Mucosa of descending colon (tissue), 3 donors: Measurements from ENCODE around the gene MTHFD1L. TPM values are rescaled to one million over a fixed set of nuclear protein-coding genes. Genes with fewer than 3 reads are reported as not detected.
"Not testable (repeated sequence)": the region's sequence is repeated elsewhere in the genome, so short reads cannot be mapped to it uniquely, and the experiment has no call there.

Experiments
- ATAC-seq: fragments of 200-7000 bp; cut with Tn5 transposase; one replicate; pipeline ENCODE4 v1.9.1; 2020; ENCODE audit warnings: mild to moderate bottlenecking, moderate library complexity
- DNase-seq, 3 donors: peaks; one replicate each; pipeline ENCODE4 v3.0.0-alpha.2; 2020
- H3K36me3 ChIP-seq: fragments of 200-600 bp; one replicate; pipeline ENCODE4 v1.8.0; 2021; ENCODE audit warnings: low read depth, mild to moderate bottlenecking
- H3K4me1 ChIP-seq: fragments of 200-600 bp; one replicate; pipeline ENCODE4 v1.8.0; 2021; ENCODE audit warnings: low read depth, mild to moderate bottlenecking
- H3K4me3 ChIP-seq: fragments of 200-600 bp; one replicate; pipeline ENCODE4 v1.8.0; 2021; ENCODE audit warnings: mild to moderate bottlenecking
- H3K9me3 ChIP-seq: fragments of 200-600 bp; one replicate; pipeline ENCODE4 v1.8.0; 2021; ENCODE audit warnings: mild to moderate bottlenecking
- intact Hi-C, 2 donors: fragments of 100-400 bp; cut with DNase I in 1 of 2; cut with micrococcal nuclease in 1 of 2; formaldehyde crosslinking; loops; one replicate each; pipeline versions ENCODE4 v1.11.0 to v1.11.1; 2022; cut with DNase I, micrococcal nuclease
- total RNA-seq, 3 donors: library from RNA; stranded (reverse); fragmentation: NEBNext Ultra II Directional in 2 of 3; extraction: Animal tissue kit (Norgen Biotek cat#: 25700) in 2 of 3; gene quantifications; one replicate each; pipeline versions ENCODE4 v1.2.1 to v1.2.4, GENCODE V29; 2021 to 2023
- TF ChIP-seq, protein P1 (sequence below): fragments of 200-600 bp; IDR thresholded peaks from one replicate; pipeline ENCODE4 v1.8.0; 2022; ENCODE audit warnings: antibody characterized with exemption, mild to moderate bottlenecking
- donor health status: DM: no; HTN: no; CAD: no; lungs with moderate emphysema.
- donor health status: DM: no; HTN: no; CAD: no.
- donor health status: DM: no; HTN: yes; CAD: no.

Gene MTHFD1L
- total RNA-seq, 3 donors from 2014 or later, result 7.1 to 11.1 (median 8.9) TPM

DNA sequence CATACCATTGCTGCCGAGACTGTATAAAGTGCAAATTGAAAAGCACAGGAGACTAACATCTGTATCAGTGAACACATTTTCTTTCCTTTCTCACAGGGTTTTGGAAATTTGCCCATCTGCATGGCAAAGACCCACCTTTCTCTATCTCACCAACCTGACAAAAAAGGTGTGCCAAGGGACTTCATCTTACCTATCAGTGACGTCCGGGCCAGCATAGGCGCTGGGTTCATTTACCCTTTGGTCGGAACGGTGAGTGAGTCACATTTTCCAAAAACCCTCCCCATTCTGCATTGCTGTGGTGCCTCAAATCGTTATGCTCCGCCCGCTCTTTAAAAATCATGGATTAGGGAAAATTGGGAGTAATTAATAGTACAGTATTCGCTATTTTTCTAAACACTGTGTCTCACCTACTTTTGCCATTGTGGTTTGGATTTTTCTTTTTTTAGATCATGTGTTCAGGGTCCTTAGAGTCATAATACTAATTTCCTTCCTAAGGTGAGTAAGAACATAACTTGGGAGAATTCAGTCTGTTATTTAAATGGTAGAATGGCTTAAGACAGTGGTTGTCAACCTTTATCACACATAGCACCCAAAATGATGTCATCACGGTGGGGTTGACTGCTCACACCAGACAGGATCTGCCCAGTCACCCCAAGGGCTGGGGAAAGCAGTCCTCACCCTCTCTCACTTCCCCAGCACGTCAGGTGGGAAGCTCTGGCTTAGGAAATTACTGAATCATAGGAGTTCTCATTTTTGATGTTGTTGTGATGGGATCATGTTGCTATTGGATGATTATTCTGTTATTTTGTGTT lies 171.6 kb downstream of the MTHFD1L start:
- Histone ChIP-seq H3K36me3 (no peaks in the 10 kb centered on the region), H3K4me3 (no peak overlapping the region), H3K4me1 (peaks cover 3% of the 10 kb centered on the region), H3K9me3 (no peaks in the 10 kb centered on the region)
- ATAC-seq (no peak), DNase-seq (no peak)
- intact Hi-C loops, result no loop called here
- TF ChIP-seq, protein P1, sequence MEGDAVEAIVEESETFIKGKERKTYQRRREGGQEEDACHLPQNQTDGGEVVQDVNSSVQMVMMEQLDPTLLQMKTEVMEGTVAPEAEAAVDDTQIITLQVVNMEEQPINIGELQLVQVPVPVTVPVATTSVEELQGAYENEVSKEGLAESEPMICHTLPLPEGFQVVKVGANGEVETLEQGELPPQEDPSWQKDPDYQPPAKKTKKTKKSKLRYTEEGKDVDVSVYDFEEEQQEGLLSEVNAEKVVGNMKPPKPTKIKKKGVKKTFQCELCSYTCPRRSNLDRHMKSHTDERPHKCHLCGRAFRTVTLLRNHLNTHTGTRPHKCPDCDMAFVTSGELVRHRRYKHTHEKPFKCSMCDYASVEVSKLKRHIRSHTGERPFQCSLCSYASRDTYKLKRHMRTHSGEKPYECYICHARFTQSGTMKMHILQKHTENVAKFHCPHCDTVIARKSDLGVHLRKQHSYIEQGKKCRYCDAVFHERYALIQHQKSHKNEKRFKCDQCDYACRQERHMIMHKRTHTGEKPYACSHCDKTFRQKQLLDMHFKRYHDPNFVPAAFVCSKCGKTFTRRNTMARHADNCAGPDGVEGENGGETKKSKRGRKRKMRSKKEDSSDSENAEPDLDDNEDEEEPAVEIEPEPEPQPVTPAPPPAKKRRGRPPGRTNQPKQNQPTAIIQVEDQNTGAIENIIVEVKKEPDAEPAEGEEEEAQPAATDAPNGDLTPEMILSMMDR, result no peak

DNA sequence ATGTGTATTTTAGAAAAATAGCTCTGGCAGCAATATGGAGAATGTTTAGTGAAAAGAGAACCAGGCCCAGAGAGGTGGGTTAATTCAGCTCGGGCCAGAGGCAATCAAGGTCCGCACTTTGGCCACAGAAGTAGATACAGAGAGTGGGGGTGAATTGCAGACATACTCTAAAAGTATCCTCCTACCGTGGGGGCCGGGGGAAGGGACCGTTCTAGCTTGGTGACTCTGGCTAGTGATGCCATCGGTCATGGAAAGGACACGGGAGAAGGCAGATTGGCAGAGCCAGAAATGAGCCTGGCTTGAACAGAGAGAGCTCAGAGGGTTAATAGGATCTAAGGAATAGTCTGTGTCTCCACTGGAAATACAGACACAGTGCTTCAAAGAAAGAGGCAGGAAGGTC lies 173.1 kb downstream of the MTHFD1L start:
- peaks cover 3% of the 10 kb centered on the region for H3K4me1 ChIP-seq
- no peak for ATAC-seq
- H3K4me3 ChIP-seq, result no peak overlapping the region
- intact Hi-C loops, result no loop called here
- no peak for DNase-seq
- H3K9me3 ChIP-seq, result no peaks in the 10 kb centered on the region
- H3K36me3 ChIP-seq, result no peaks in the 10 kb centered on the region
- TF ChIP-seq, protein P1, result no peak

DNA sequence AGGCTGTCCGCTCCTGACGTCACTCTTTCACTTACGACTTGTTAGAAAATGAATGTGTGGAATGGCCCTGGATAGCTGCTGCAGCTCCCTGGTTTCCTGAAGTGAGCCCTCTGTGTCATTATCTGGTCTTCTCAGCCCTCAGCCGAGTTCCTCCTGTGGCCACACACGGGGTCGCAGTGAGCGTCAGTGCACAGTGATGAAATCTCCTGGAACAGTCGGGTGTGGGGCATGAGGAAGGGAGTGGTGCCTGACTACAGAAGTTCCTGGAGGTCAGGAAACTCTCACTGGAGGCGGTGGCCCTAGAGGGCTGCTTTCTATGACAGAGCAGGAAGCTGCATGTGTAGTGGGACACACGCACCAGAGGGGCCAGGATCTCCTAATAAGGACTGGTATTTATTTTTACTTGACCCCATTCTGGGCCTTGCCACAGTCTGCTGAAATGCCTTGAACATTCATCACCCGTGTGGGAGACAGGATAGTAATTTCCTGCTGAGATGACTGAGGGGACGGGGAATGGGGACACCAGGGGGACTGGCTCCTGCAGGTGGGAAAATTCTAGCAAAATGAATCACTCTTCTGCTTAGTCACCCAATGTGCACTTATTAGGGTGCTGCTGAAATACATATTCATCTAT lies 175.5 kb downstream of the MTHFD1L start:
- H3K36me3 ChIP-seq, intact Hi-C loops, H3K4me1 ChIP-seq, H3K4me3 ChIP-seq, H3K9me3 ChIP-seq: not testable (repeated sequence)
- peak; percentile 78 for ATAC-seq
- DNase-seq, result peak; percentile 38 to 66 (median 51)

DNA sequence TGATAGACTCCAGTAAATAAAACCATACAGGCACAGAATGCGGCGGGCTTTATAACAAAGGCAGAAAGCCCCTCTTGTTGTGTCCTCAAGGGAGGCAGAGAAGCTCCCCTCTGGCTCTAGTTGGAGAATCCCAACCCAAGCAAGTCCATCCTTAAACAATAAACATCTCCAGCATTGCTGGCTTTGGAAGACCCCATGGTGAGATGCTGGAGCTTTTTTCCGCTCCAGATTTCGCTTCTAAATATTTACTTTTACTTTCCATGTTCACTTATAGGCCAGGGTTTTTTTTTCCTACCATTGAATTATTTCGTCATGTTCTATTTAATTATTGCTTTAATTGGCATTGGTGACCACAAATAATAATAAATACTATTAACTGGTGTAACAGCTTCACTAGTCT lies 176.2 kb downstream of the MTHFD1L start:
- no peaks in the 10 kb centered on the region for H3K36me3 ChIP-seq
- TF ChIP-seq, protein P1, result no peak
- DNase-seq, result no peak
- no peak for ATAC-seq
- H3K4me1 ChIP-seq, result peaks cover 4% of the 10 kb centered on the region
- H3K9me3 ChIP-seq, result no peaks in the 10 kb centered on the region
- H3K4me3 ChIP-seq, result no peak overlapping the region
- intact Hi-C loops, result no loop called here

DNA sequence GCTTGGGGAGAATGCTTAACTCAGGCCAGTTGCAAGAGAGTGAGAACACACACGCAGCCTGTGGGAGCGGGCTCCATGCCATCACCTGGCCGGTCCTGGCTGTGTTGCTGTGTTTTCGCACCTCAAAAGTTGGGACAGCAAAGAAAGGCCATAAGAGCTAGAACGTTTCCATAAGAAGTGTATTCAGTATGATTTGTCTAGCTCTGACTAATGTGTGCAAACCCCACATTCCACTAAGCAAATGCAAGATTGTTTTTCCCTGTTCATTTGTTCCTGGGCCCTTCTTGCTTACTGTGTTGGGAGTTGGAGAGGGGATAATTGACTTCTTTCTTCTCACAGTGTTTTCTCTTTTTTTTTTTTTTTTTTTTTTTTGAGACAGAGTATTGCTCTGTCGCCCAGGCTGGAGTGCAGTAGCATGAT lies 177.4 kb downstream of the MTHFD1L start:
- H3K36me3 ChIP-seq, ATAC-seq, intact Hi-C loops, H3K4me1 ChIP-seq, H3K4me3 ChIP-seq, H3K9me3 ChIP-seq, DNase-seq: not testable (repeated sequence)

DNA sequence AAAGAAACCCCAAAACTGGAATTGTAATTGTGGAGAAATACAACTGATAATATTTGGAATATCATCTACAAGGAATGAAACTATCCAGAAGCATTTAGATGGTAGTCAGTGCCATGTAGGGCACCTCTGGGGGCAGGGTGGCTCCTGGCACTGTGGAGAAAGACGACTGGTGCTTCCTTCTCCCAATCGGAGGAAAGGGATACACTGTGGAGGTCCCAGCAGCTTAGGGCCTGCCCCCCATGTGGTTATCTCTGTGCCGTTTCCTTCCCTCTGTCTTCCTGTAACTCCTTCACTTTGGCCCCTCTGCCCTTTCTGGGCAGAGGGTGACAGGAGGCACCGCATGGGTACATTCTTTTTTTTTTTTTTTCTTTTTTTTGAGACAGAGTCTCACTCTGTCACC lies 178.4 kb downstream of the MTHFD1L start:
- no peak for ATAC-seq
- TF ChIP-seq, protein P1, result no peak
- intact Hi-C loops, result no loop called here
- no peak for DNase-seq
- H3K4me3 ChIP-seq, result no peak overlapping the region
- H3K9me3 ChIP-seq, result no peaks in the 10 kb centered on the region
- no peaks in the 10 kb centered on the region for H3K36me3 ChIP-seq
- peaks cover 4% of the 10 kb centered on the region for H3K4me1 ChIP-seq
